ENCODE data around the gene LRMDA. TPM values are rescaled to one million over a fixed set of nuclear protein-coding genes. Genes with fewer than 3 reads are reported as not detected.

Gene LRMDA
- total and polyA plus RNA-seq, 2 of the 4 experiments (the other 2 are of a cell fraction): 0.07 TPM; not detected in 1

DNA sequence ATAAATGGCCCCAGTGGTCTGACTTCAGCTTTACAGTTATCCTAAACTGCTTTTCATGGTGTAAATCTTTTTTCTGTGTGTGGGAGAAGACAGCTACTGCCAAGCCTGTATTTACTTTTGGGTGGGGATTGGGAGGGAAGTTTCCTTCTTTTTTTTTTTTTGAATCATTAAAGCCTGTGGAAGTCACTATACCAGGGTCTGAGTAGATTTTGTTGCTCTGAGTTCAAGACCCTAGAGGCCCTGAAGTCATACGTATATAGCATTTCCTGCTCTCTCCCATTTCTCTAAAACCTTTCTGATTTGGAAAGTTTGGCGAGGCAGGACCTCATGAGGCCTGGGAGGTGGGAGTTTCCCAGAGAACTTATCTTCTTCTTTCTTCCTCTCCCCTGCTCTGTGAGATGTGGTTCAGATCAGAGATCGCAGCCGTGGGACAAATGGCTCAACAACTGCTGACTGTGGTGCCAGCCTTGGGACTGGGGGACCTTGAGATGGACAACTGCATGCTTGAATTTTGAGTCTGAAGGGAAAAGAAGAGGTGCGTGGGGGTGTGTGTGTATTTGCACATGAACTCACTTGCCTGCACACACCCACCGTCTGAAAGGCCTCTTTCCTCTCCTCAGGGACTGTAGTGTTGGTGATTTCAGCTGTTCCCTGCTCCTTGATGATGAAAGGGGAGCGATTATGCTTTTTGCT lies 18.1 kb downstream of the LRMDA start:
- in situ Hi-C loops (cut with MboI; ENCODE audit: low sequenced_read_pairs): no loop called here
- Histone ChIP-seq H4K20me1 (ENCODE audit: insufficient read depth, low read length) (no peaks in the 10 kb centered on the region), H2AK9ac (replicated peaks; ENCODE audit: low read depth, low read length, poor library complexity) (no peak overlapping the region), H2BK20ac (ENCODE audit: low read depth, low read length) (no peak overlapping the region), H3K14ac (replicated peaks; ENCODE audit: low read depth, low read length) (no peak overlapping the region), H4K8ac (ENCODE audit: low read depth in 2 of 2, low read length in 2 of 2) (no peak overlapping the region), H3K79me1 (ENCODE audit: low read depth in 1 of 2, low read length in 2 of 2) (no peaks in the 10 kb centered on the region), H3K4me1 (ENCODE audit: control insufficient read depth, insufficient read depth, low read length) (no peaks in the 10 kb centered on the region), H2BK15ac (ENCODE audit: low read depth, low read length) (no peak overlapping the region), H3K18ac (ENCODE audit: low read depth, low read length) (no peak overlapping the region), H3K4me2 (ENCODE audit: low read depth, low read length) (no peak overlapping the region), H2BK5ac (ENCODE audit: low read depth, low read length, poor library complexity, severe bottlenecking) (no peak overlapping the region), H4K91ac (ENCODE audit: insufficient read depth, low read depth, low read length) (no peak overlapping the region), H2BK120ac (ENCODE audit: low read depth, low read length) (no peak overlapping the region), H2AK5ac (ENCODE audit: low read depth, low read length) (no peak overlapping the region), H4K5ac (ENCODE audit: low read depth, low read length) (no peak overlapping the region), H3K27me3 (ENCODE audit: control insufficient read depth, insufficient read depth, low read length) (peaks cover 5% of the 10 kb centered on the region), H3K56ac (ENCODE audit: extremely low read depth, insufficient read depth, low read length) (no peak overlapping the region), H3K9me3 (ENCODE audit: control insufficient read depth, insufficient read depth, low read length) (peaks cover 5% of the 10 kb centered on the region; the same call in 1 of the 2 replicates), H2AFZ (replicated peaks; ENCODE audit: low read length, poor library complexity) (no peak overlapping the region), H3K36me3 (ENCODE audit: control insufficient read depth, insufficient read depth, low read length) (no peaks in the 10 kb centered on the region), H3K27ac (ENCODE audit: insufficient read depth, low read length) (no peak overlapping the region), H3K9ac (ENCODE audit: low read depth, low read length) (no peak overlapping the region), H3K9me1 (ENCODE audit: insufficient read depth, low read length) (no peaks in the 10 kb centered on the region), H3K23ac (ENCODE audit: low read depth, low read length) (no peak overlapping the region), H3K4me3 (ENCODE audit: insufficient read depth, low read depth, low read length) (no peak overlapping the region), H3K4ac (ENCODE audit: low read depth, low read length) (no peak overlapping the region)
- DNase-seq: no peak
- no peak for ATAC-seq (ENCODE audit: low read depth)
- TF ChIP-seq, protein P1, sequence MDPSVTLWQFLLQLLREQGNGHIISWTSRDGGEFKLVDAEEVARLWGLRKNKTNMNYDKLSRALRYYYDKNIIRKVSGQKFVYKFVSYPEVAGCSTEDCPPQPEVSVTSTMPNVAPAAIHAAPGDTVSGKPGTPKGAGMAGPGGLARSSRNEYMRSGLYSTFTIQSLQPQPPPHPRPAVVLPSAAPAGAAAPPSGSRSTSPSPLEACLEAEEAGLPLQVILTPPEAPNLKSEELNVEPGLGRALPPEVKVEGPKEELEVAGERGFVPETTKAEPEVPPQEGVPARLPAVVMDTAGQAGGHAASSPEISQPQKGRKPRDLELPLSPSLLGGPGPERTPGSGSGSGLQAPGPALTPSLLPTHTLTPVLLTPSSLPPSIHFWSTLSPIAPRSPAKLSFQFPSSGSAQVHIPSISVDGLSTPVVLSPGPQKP (IDR thresholded peaks at IDR 0.05; ENCODE audit: borderline replicate concordance, low read depth, low read length): no peak
- TF ChIP-seq, protein P2, sequence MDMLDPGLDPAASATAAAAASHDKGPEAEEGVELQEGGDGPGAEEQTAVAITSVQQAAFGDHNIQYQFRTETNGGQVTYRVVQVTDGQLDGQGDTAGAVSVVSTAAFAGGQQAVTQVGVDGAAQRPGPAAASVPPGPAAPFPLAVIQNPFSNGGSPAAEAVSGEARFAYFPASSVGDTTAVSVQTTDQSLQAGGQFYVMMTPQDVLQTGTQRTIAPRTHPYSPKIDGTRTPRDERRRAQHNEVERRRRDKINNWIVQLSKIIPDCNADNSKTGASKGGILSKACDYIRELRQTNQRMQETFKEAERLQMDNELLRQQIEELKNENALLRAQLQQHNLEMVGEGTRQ (IDR thresholded peaks at IDR 0.05; ENCODE audit: low read depth, low read length): no peak
- dilution Hi-C loops (cut with HindIII; ENCODE audit: low sequenced_read_pairs, unreplicated experiment): no loop called here
- ChIA-PET POLR2A (ENCODE audit: unreplicated experiment) (no interaction called here), CTCF (interaction anchor here (0.6 kb wide), 1 partner anchor 92 kb away, joined by 3 read pairs; no protein-coding TSS in a partner anchor)
- no TSS peak for BruUV-seq (replicated peaks)
- intact Hi-C loops (cut with micrococcal nuclease): no loop called here
- WGBS, 2 experiments (ENCODE audit: extremely low coverage in 2 of 2, insufficient read length in 1 of 2): no CpG with 5 or more reads among the region's 7 CpGs

Measured in IMR-90 (cell line).